Keratinocyte (primary cell): ENCODE results near the gene NFATC2. TPM values are rescaled to one million over a fixed set of nuclear protein-coding genes. Genes with fewer than 3 reads are reported as not detected.

Experiments used
- DNase-seq: peaks from one replicate; pipeline ENCODE4 v3.0.0-alpha.2; 2011; ENCODE audit warnings: low read depth, missing footprints, low spot score
- FAIRE-seq: peaks from 2 replicates; lab custom pipeline; 2011; peaks lifted over from hg19 to GRCh38; lab: Jason Lieb, UNC
- H2AFZ ChIP-seq: 2 replicates; pipeline ENCODE4 v1.6.0; 2012; ENCODE audit warnings: low read length, control low read depth, inconsistent platforms; ENCODE audit not compliant: control insufficient read depth
- H3K27ac ChIP-seq: 2 replicates; pipeline ENCODE4 v1.5.1; 2011; ENCODE audit warnings: low read length; ENCODE audit not compliant: control insufficient read depth, insufficient read depth
- H3K27me3 ChIP-seq: 3 replicates; pipeline ENCODE4 v1.6.0; 2011; ENCODE audit warnings: low read length; ENCODE audit not compliant: control insufficient read depth, insufficient read depth; ENCODE audit errors: extremely low read depth
- H3K36me3 ChIP-seq, 2 experiments: 2 replicates in 1 of 2; 3 replicates in 1 of 2; pipeline ENCODE4 v1.5.1; 2011; ENCODE audit warnings: low read length in 2 of 2, mild to moderate bottlenecking in 1 of 2; ENCODE audit not compliant: control insufficient read depth in 2 of 2, insufficient read depth in 2 of 2; ENCODE audit errors: extremely low read depth in 1 of 2
- H3K4me1 ChIP-seq: 3 replicates; pipeline ENCODE4 v1.5.1; 2011; ENCODE audit warnings: low read length; ENCODE audit not compliant: control insufficient read depth, insufficient read depth; ENCODE audit errors: extremely low read depth
- H3K4me2 ChIP-seq: 3 replicates; pipeline ENCODE4 v1.6.0; 2011; ENCODE audit warnings: low read depth, low read length; ENCODE audit not compliant: control insufficient read depth, insufficient read depth; ENCODE audit errors: extremely low read depth
- H3K4me3 ChIP-seq, 3 experiments: fragments of 200-600 bp in 1 of 3; sonication (generic) in 1 of 3; 2 replicates in 2 of 3; 3 replicates in 1 of 3; pipeline ENCODE4 v1.5.1; 2011 to 2016; ENCODE audit warnings: low read length in 3 of 3, mild to moderate bottlenecking in 3 of 3, control low read depth in 2 of 3, inconsistent platforms in 1 of 3, low read depth in 1 of 3, mixed read lengths in 1 of 3, mixed run types in 1 of 3, moderate library complexity in 1 of 3; ENCODE audit not compliant: control insufficient read depth in 2 of 3, insufficient read depth in 2 of 3; ENCODE audit errors: extremely low read depth in 1 of 3
- H3K79me2 ChIP-seq: 2 replicates; pipeline ENCODE4 v1.6.0; 2012; ENCODE audit warnings: low read length; ENCODE audit not compliant: control insufficient read depth, insufficient read depth
- H3K9ac ChIP-seq: 3 replicates; pipeline ENCODE4 v1.6.0; 2011; ENCODE audit warnings: low read length; ENCODE audit not compliant: control insufficient read depth, insufficient read depth; ENCODE audit errors: extremely low read depth
- H3K9me1 ChIP-seq: 3 replicates; pipeline ENCODE4 v1.6.0; 2011; ENCODE audit warnings: low read length; ENCODE audit not compliant: control insufficient read depth, insufficient read depth; ENCODE audit errors: extremely low read depth
- H3K9me3 ChIP-seq: 2 replicates; pipeline ENCODE4 v1.5.1; 2012; ENCODE audit warnings: low read depth, low read length; ENCODE audit not compliant: control insufficient read depth
- H4K20me1 ChIP-seq: 3 replicates; pipeline ENCODE4 v1.6.0; 2011; ENCODE audit warnings: low read length; ENCODE audit not compliant: control insufficient read depth, insufficient read depth; ENCODE audit errors: extremely low read depth
- CTCF ChIP-seq, 3 experiments: IDR thresholded peaks in 1 of 3; conservative IDR thresholded peaks in 1 of 3; optimal IDR thresholded peaks in 1 of 3; 2 replicates in 2 of 3; 3 replicates in 1 of 3; pipeline versions ENCODE3 to v1.5.1; 2011; ENCODE audit warnings: low read length in 3 of 3, mild to moderate bottlenecking in 3 of 3, moderate library complexity in 2 of 3, control low read depth in 1 of 3, inconsistent platforms in 1 of 3; ENCODE audit not compliant: insufficient read depth in 2 of 3; ENCODE audit errors: extremely low read depth in 1 of 3
- EZH2 ChIP-seq: IDR thresholded peaks from one replicate; pipeline ENCODE4 v1.6.1; 2012; ENCODE audit warnings: inconsistent platforms, mild to moderate bottlenecking, low read length, moderate library complexity
- dilution Hi-C: fragments of 300-500 bp; cut with MboI; formaldehyde crosslinking; loops from one replicate; pipeline ENCODE4 v1.7.0; 2020; ENCODE audit warnings: low sequenced_read_pairs; ENCODE audit not compliant: extremely low pct_ligation_motif_present
- polyA plus RNA-seq, 5 experiments: library from polyadenylated mRNA; depleted of rRNA in 3 of 5; stranded (reverse) in 3 of 5; stranded (forward) in 1 of 5; unstranded in 1 of 5; fragments of >200 nt; gene quantifications; 1 replicate in 1 of 5; 2 replicates in 3 of 5; 3 replicates in 1 of 5; pipeline versions ENCODE4 v1.2.1 to v1.2.3, GENCODE V29; 2011 to 2012; ENCODE audit warnings: missing spikeins in 2 of 5, low read depth in 1 of 5, low replicate concordance in 1 of 5

The NFATC2 gene
- polyA plus RNA-seq, 1 donor (not counting 4 experiments of a cell fraction or from before 2014, with no cell fraction given): 0.05 TPM

- FAIRE-seq: no peak
- no peaks in the 10 kb centered on the region for H3K9me1 ChIP-seq
- TF ChIP-seq EZH2 (no peak), CTCF (optimal IDR thresholded peaks at IDR 0.05 in 1 of 3, IDR thresholded peaks at IDR 0.05 in 1 of 3, conservative IDR thresholded peaks at IDR 0.05 in 1 of 3; ENCODE audit: extremely low read depth in 1 of 3, insufficient read depth in 2 of 3, low read length in 3 of 3) (no peak)
- no peaks in the 10 kb centered on the region for H3K27me3 ChIP-seq
- H3K4me3 ChIP-seq: no peak overlapping the region
- H3K9me3 ChIP-seq: peaks cover 2% of the 10 kb centered on the region
- no peak overlapping the region for H3K9ac ChIP-seq
- dilution Hi-C loops: no loop called here
- no peak overlapping the region for H3K27ac ChIP-seq
- no peak for DNase-seq
- H2AFZ ChIP-seq: no peak overlapping the region
- H3K4me2 ChIP-seq: no peak overlapping the region
- no peaks in the 10 kb centered on the region for H4K20me1 ChIP-seq
- H3K4me1 ChIP-seq: peaks cover 25% of the 10 kb centered on the region
- no peaks in the 10 kb centered on the region for H3K79me2 ChIP-seq
- H3K36me3 ChIP-seq: no peaks in the 10 kb centered on the region
Measured at GRCh38 chr20:51340451-51340840, 202.1 kb downstream of the NFATC2 start.

GRCh38 chr20:51339721-51340450 is 202.6 kb downstream of the NFATC2 start:
- H3K27me3 ChIP-seq: no peaks in the 10 kb centered on the region
- no peaks in the 10 kb centered on the region for H3K79me2 ChIP-seq
- FAIRE-seq: no peak
- H3K4me1 ChIP-seq: peaks cover 25% of the 10 kb centered on the region
- H2AFZ ChIP-seq: no peak overlapping the region
- no peak overlapping the region for H3K4me2 ChIP-seq
- H3K36me3 ChIP-seq: no peaks in the 10 kb centered on the region
- H3K9ac ChIP-seq: no peak overlapping the region
- no peak overlapping the region for H3K27ac ChIP-seq
- no peaks in the 10 kb centered on the region for H3K9me1 ChIP-seq
- TF ChIP-seq CTCF (optimal IDR thresholded peaks at IDR 0.05 in 1 of 3, IDR thresholded peaks at IDR 0.05 in 1 of 3, conservative IDR thresholded peaks at IDR 0.05 in 1 of 3; ENCODE audit: extremely low read depth in 1 of 3, insufficient read depth in 2 of 3, low read length in 3 of 3) (no peak), EZH2 (no peak)
- H3K9me3 ChIP-seq: peaks cover 2% of the 10 kb centered on the region
- H3K4me3 ChIP-seq: no peak overlapping the region
- dilution Hi-C loops: no loop called here
- H4K20me1 ChIP-seq: no peaks in the 10 kb centered on the region
- DNase-seq: no peak
